ENCODE data around the gene IGSF9. TPM values are rescaled to one million over a fixed set of nuclear protein-coding genes. Genes with fewer than 3 reads are reported as not detected.

IGSF9 gene
- total and polyA plus RNA-seq, 4 donors, result 0.14 to 21.3 (median 16.1) TPM

- Histone ChIP-seq H3K4me1 (ENCODE audit: control insufficient read depth in 4 of 4, insufficient read depth in 4 of 4, low read length in 3 of 4) (no peaks in the 10 kb centered on the region), H3K9me3 (ENCODE audit: control insufficient read depth in 4 of 4, low read length in 3 of 4) (no peaks in the 10 kb centered on the region), H3K27me3 (ENCODE audit: control insufficient read depth in 4 of 4, insufficient read depth in 4 of 4, low read length in 3 of 4) (no peaks in the 10 kb centered on the region), H3K36me3 (ENCODE audit: control insufficient read depth in 4 of 4, insufficient read depth in 3 of 4, low read depth in 1 of 4, low read length in 3 of 4) (no peaks in the 10 kb centered on the region), H3K27ac (ENCODE audit: low read depth in 1 of 2, low read length in 2 of 2) (no peak overlapping the region), H3K4me3 (ENCODE audit: low read depth in 1 of 3, low read length in 3 of 3) (no peak overlapping the region), H3K9ac (ENCODE audit: low read depth in 1 of 2, low read length in 2 of 2) (no peak overlapping the region)
- 89% methylated on average over 2 of the region's 2 CpGs for WGBS
- DNase-seq (ENCODE audit: low spot score), result no peak
- no peak for TF ChIP-seq JUND (IDR thresholded peaks at IDR 0.05)
- TF ChIP-seq GABPA (IDR thresholded peaks at IDR 0.05 in 1 of 2, conservative IDR thresholded peaks at IDR 0.05 in 1 of 2), result no peak
- no peak for TF ChIP-seq FOXA1 (IDR thresholded peaks at IDR 0.05)
- TF ChIP-seq HNF4G (IDR thresholded peaks at IDR 0.05), result no peak
Measured at GRCh38 chr1:159978107-159978398, 32.6 kb upstream of the IGSF9 start.

GRCh38 chr1:159977364-159978106 is 32.1 kb upstream of the IGSF9 start:
- 94% methylated on average over 6 of the region's 6 CpGs for WGBS
- H3K4me1 ChIP-seq (ENCODE audit: control insufficient read depth in 4 of 4, insufficient read depth in 4 of 4, low read length in 3 of 4), result no peaks in the 10 kb centered on the region
- no peak for DNase-seq (ENCODE audit: low spot score)

More at GRCh38 chr1:159977364-159978106, 32.1 kb upstream of the IGSF9 start:
- no peak overlapping the region for H3K27ac ChIP-seq (ENCODE audit: low read depth in 1 of 2, low read length in 2 of 2)
- no peaks in the 10 kb centered on the region for H3K27me3 ChIP-seq (ENCODE audit: control insufficient read depth in 4 of 4, insufficient read depth in 4 of 4, low read length in 3 of 4)
- H3K9ac ChIP-seq (ENCODE audit: low read depth in 1 of 2, low read length in 2 of 2), result no peak overlapping the region
- TF ChIP-seq HNF4G (IDR thresholded peaks at IDR 0.05) (no peak), FOXA2 (IDR thresholded peaks at IDR 0.05) (no peak), SP1 (IDR thresholded peaks at IDR 0.05) (no peak), ZBTB33 (IDR thresholded peaks at IDR 0.05) (no peak), YY1 (IDR thresholded peaks at IDR 0.05) (no peak), ATF3 (IDR thresholded peaks at IDR 0.05) (no peak), RXRA (IDR thresholded peaks at IDR 0.05) (no peak), GABPA (IDR thresholded peaks at IDR 0.05 in 1 of 2, conservative IDR thresholded peaks at IDR 0.05 in 1 of 2) (no peak), RAD21 (IDR thresholded peaks at IDR 0.05) (no peak), HNF4A (conservative IDR thresholded peaks at IDR 0.05) (no peak), TAF1 (conservative IDR thresholded peaks at IDR 0.05) (no peak), EGR1 (IDR thresholded peaks at IDR 0.05; ENCODE audit: low read depth in 2 of 2) (no peak), NR2F2 (IDR thresholded peaks at IDR 0.05) (no peak), FOXA1 (IDR thresholded peaks at IDR 0.05) (no peak), MAX (IDR thresholded peaks at IDR 0.05) (no peak), JUND (IDR thresholded peaks at IDR 0.05) (no peak), CTCF (IDR thresholded peaks at IDR 0.05; ENCODE audit: low read depth, low read length, missing input control) (no peak)
- H3K4me3 ChIP-seq (ENCODE audit: low read depth in 1 of 3, low read length in 3 of 3), result no peak overlapping the region
- H3K9me3 ChIP-seq (ENCODE audit: control insufficient read depth in 4 of 4, low read length in 3 of 4), result no peaks in the 10 kb centered on the region
- H3K36me3 ChIP-seq (ENCODE audit: control insufficient read depth in 4 of 4, insufficient read depth in 3 of 4, low read depth in 1 of 4, low read length in 3 of 4), result no peaks in the 10 kb centered on the region
